ENCODE measurements around the gene KCNK4. TPM values are rescaled to one million over a fixed set of nuclear protein-coding genes. Genes with fewer than 3 reads are reported as not detected.

KCNK4 gene
- total RNA-seq, 1 experiment from 2014 or later: 1.1 TPM

DNA sequence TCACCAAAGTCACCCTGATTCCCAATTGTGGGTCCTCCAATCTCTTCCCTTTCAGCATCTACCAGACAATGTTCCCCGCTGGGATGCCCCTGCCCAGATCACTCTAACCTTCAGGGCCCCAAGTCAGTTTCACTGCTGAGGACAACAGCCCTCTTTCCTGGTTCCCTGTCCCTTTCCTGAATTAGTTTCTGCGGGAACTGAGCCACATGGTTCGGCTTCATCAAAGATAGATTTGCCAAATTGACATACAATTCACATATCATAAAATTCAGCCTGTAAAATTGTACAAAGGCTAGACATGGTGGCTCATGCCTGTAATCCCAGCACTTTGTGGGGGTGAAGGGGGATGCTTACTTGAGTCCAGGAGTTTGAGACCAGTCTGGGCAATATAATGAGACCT, 36.9 kb downstream of the KCNK4 start:
- H3K9me3 ChIP-seq (ENCODE audit: control insufficient read depth, insufficient read depth, low read depth, low read length): no peaks in the 10 kb centered on the region
- no peak overlapping the region for H3K4me3 ChIP-seq (ENCODE audit: low read depth in 2 of 2, low read length in 2 of 2)
- DNase-seq (ENCODE audit: low read depth, low spot score) (no peak), ATAC-seq (no peak)
- ChIA-PET POLR2A (no interaction called here), CTCF (no interaction called here)
- H3K36me3 ChIP-seq (ENCODE audit: control insufficient read depth, insufficient read depth, low read length): no peaks in the 10 kb centered on the region
- TF ChIP-seq, protein P1, sequence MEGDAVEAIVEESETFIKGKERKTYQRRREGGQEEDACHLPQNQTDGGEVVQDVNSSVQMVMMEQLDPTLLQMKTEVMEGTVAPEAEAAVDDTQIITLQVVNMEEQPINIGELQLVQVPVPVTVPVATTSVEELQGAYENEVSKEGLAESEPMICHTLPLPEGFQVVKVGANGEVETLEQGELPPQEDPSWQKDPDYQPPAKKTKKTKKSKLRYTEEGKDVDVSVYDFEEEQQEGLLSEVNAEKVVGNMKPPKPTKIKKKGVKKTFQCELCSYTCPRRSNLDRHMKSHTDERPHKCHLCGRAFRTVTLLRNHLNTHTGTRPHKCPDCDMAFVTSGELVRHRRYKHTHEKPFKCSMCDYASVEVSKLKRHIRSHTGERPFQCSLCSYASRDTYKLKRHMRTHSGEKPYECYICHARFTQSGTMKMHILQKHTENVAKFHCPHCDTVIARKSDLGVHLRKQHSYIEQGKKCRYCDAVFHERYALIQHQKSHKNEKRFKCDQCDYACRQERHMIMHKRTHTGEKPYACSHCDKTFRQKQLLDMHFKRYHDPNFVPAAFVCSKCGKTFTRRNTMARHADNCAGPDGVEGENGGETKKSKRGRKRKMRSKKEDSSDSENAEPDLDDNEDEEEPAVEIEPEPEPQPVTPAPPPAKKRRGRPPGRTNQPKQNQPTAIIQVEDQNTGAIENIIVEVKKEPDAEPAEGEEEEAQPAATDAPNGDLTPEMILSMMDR (IDR thresholded peaks at IDR 0.05): no peak
- no peak for TF ChIP-seq REST (IDR thresholded peaks at IDR 0.05; ENCODE audit: insufficient read depth in 1 of 2, low read depth in 2 of 2, low read length in 1 of 2)
- no peak overlapping the region for H3K27ac ChIP-seq (ENCODE audit: low read length)
- peaks cover 21% of the 10 kb centered on the region for H3K4me1 ChIP-seq (ENCODE audit: control insufficient read depth, insufficient read depth, low read length)
- no TSS peak for BruUV-seq (replicated peaks)
- H3K27me3 ChIP-seq (ENCODE audit: control insufficient read depth, insufficient read depth, low read length): no peaks in the 10 kb centered on the region
- in situ Hi-C loops (cut with HindIII; ENCODE audit: low pct_unique_long_range_greater_than_20kb, low sequenced_read_pairs) (no loop called here), intact Hi-C loops (cut with micrococcal nuclease; ENCODE audit: unreplicated experiment) (no loop called here)

- TF ChIP-seq REST (IDR thresholded peaks at IDR 0.05; ENCODE audit: insufficient read depth in 1 of 2, low read depth in 2 of 2, low read length in 1 of 2) (no peak), TCF7L2 (IDR thresholded peaks at IDR 0.05; ENCODE audit: low read depth, low read length) (no peak), SIN3A (IDR thresholded peaks at IDR 0.05; ENCODE audit: borderline replicate concordance, insufficient read depth, low read depth, low read length) (no peak), POLR2AphosphoS5 (IDR thresholded peaks at IDR 0.05; ENCODE audit: low read depth, low read length) (no peak)
- TF ChIP-seq, protein P1 (IDR thresholded peaks at IDR 0.05): no peak
- ChIA-PET CTCF (interaction anchor here (1.5 to 1.9 kb wide), 4 partner anchors 13 to 26 kb away, joined by 9 to 16 read pairs (median 11); partner anchors contain the start of genes PRDX5 and TRMT112), POLR2A (interaction anchor here (0.6 to 1.8 kb wide), 3 partner anchors 13 to 146 kb away, joined by 3 to 12 read pairs (median 3); partner anchors contain the start of genes PRDX5 and TRMT112)
- Histone ChIP-seq H3K4me3 (ENCODE audit: low read depth in 2 of 2, low read length in 2 of 2) (no peak overlapping the region), H3K27ac (ENCODE audit: low read length) (no peak overlapping the region), H3K27me3 (ENCODE audit: control insufficient read depth, insufficient read depth, low read length) (no peaks in the 10 kb centered on the region), H3K4me1 (ENCODE audit: control insufficient read depth, insufficient read depth, low read length) (peaks cover 26% of the 10 kb centered on the region), H3K9me3 (ENCODE audit: control insufficient read depth, insufficient read depth, low read depth, low read length) (no peaks in the 10 kb centered on the region), H3K36me3 (ENCODE audit: control insufficient read depth, insufficient read depth, low read length) (no peaks in the 10 kb centered on the region)
- ATAC-seq (no peak), DNase-seq (ENCODE audit: low read depth, low spot score) (no peak)
- BruUV-seq (replicated peaks): no TSS peak
- in situ Hi-C loops (cut with HindIII; ENCODE audit: low pct_unique_long_range_greater_than_20kb, low sequenced_read_pairs): no loop called here
- intact Hi-C loops (cut with micrococcal nuclease; ENCODE audit: unreplicated experiment): no loop called here
Measured at GRCh38 chr11:64330888-64331287, 39.8 kb downstream of the KCNK4 start.
